NK-92 (cell line): Measurements from ENCODE around the gene HSCB.
"Not testable (repeated sequence)": the region's sequence is repeated elsewhere in the genome, so short reads cannot be mapped to it uniquely, and the experiment has no call there.

ENCODE experiments used
- DNase-seq: peaks from one replicate; lab custom pipeline; 2025; ENCODE audit not compliant: unreplicated experiment; lab: John Stamatoyannopoulos, UW

Gene HSCB

DNA sequence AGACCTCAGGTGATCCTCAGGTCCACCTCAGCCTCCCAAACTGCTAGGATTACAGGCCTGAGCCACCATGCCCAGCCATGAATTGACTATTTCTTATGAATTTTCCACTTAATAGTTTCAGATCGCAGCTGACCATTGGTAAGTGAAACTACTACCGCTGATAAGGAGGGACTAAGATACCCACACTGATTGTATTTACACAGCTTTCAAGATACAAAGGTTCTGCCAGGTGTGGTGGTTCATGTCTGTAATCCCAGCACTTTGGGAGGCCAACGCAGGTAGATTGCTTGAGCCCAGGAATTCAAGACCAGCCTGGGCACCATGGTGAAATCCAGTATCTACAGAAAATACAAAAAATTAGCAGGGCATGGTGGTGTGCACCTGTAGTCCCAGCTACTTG lies 4.1 kb upstream of the HSCB start:
- DNase-seq: no peak

DNA sequence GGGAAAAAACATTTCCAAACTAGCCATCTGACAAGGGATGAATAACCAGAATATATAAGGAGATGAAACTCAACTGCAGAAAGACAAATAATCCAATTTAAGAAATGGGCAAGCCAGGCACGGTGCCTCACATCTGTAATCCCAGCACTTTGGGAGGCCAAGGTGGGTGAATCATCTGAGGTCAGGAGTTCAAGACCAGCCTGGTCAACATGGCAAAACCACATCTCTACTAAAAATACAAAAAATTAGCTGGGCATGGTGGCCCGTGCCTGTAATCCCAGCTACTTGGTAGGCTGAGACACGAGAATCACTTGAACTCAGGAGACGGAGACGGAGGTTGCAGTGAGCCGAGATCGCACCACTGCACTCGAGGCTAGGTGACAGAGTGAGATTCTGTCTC lies 3.0 kb upstream of the HSCB start:
- not testable (repeated sequence) for DNase-seq

GRCh38 chr22:28741200-28741784 lies 547 bp upstream of the HSCB start:
- no peak for DNase-seq

DNA sequence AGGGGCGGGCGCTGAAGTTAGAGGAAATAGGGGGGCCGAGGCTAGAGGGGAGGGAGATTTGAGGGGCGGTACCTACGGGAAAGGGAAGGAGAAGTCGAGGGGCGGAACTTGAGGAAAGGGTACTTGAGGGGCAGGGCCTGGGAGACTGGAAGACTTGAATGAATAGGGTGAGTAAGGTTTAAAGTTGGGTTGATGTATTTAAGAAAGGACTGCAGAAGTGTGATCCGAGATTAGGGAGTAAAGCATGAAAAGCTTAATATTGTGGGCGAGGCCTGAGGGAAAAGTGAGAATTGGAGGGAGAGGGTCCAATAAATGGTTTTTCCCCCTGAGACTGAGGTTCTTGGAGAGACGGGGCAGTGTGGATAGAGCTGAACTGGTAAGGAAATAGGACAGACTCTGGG lies 723 bp downstream of the HSCB start:
- DNase-seq: no peak

- DNase-seq: no peak
Measured at GRCh38 chr22:28743852-28744251, 2.0 kb downstream of the HSCB start.

DNA sequence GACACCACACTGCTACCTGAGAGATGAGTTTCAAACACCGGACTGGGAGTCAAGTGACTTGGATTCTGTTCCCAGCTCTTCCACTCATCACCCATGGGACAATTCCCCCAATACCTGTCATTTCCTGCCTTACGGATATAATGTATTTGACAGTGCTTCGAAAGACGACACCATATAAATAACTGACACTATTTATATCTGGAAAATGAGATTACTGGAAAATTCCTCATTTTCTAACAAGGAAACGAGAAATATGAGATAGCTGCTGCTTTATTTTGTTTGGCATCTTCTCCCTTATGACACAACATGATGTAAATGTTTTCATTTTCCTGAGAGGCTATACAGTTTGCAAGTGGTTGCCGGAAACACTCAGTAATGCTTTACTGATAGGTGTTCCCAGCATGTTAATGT lies 8.6 kb downstream of the HSCB start:
- DNase-seq: no peak

GRCh38 chr22:28754512-28754911 lies 12.7 kb downstream of the HSCB start:
- DNase-seq: not testable (repeated sequence)

GRCh38 chr22:28759861-28760560 lies 18.2 kb downstream of the HSCB start:
- no peak for DNase-seq

DNA sequence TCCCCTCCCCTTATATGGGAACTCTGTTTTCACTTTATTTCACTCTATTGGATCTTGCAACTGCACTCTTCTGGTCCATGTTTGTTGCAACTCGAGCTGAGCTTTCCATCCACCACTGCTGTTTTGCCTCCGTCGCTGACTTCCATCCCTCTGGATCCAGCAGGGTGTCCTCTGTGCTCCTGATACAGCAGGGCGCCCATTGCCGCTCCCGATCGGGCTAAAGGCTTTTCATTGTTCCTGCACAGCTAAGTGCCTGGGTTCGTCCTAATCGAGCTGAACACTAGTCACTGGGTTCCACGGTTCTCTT lies 19.6 kb downstream of the HSCB start:
- DNase-seq: no peak

- not testable (repeated sequence) for DNase-seq
Measured at GRCh38 chr22:28762000-28762399, 20.2 kb downstream of the HSCB start.

GRCh38 chr22:28766628-28767027 lies 24.8 kb downstream of the HSCB start:
- no peak for DNase-seq

DNA sequence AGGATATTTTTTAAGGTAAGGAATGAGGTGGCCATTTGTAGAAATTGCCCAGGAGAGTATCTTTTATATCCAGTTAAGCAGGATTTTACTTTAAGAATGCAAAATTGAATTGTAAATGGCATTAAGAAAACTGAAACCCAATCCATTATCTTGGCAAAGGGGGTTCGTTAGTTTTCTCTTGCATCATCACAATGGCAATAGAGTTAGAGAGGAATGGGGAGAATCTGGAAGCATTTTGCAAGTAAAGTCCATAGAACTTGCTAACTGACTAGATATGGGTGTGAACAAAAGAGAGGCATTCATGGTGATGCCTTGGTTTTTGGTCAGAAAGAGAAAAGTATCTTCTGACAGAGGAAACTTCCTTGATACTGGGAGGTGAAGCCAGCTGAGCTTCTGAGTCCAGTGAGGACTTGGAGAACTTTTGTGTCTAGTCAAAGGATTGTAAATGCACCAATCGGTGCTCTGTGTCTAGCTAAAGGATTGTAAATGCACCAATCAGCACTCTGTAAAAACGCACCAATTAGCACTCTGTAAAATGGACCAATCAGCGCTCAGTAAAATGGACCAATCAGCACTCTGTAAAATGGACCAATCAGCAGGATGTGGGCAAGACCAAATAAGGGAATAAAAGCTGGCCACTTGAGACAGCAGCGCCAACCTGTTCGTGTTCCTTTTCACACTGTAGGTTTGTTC lies 27.0 kb downstream of the HSCB start:
- DNase-seq: no peak

GRCh38 chr22:28769394-28770085 lies 27.7 kb downstream of the HSCB start:
- no peak for DNase-seq

DNA sequence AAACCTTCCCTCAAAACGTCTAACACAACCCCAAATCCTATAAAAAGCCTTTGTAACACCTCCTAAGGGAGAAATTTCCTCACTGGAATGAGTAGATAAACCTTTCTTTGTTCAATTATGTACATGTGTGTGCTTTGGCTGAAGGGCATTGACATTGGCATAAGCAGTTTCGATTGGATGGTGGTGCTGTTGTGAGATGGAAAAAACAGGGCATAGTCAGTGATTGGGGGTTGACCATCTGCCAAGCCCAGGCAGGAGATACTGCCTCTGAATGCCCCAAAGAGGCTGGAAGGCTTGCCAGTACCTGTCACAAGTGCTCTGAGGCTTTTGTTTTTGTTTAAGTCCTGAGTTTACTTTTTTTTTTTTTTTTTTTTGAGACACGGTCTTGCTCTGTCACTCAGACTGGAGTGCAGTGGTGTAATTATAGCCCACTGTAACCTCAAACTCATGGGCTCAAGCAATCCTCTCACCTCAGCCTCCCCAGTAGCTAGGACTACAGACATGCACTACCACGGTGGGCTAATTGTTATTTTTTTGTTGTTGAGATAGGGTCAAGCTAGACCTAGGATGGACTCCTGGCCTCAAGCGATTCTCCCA lies 29.5 kb downstream of the HSCB start:
- DNase-seq: no peak

- DNase-seq: peak; percentile 59
Measured at GRCh38 chr22:28772633-28773460, 31.0 kb downstream of the HSCB start, which contains the start of gene CCDC117. Gene CCDC117, plus strand, starts transcription at chr22:28772695. Its CDS starts 155 bp downstream, at chr22:28772850.

DNA sequence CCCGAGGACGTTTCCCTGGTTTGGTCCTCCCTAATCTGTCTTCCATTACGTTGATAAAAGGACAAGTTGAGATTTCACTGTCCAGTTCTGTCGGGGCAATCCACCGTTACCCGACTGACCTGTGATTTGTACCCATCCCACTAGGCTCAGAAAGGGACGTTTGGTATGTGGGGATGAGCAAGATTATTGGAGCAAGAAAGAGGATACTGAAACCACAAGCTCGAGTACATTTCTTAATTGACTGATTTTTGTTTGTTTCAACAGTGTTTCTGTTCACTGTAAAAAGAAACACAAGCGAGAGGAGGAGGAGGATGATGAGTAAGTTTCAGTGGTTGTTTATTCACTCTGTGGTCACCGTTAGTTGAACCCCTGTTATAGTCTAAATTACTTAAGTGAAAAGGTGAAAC lies 31.6 kb downstream of the HSCB start:
- no peak for DNase-seq

DNA sequence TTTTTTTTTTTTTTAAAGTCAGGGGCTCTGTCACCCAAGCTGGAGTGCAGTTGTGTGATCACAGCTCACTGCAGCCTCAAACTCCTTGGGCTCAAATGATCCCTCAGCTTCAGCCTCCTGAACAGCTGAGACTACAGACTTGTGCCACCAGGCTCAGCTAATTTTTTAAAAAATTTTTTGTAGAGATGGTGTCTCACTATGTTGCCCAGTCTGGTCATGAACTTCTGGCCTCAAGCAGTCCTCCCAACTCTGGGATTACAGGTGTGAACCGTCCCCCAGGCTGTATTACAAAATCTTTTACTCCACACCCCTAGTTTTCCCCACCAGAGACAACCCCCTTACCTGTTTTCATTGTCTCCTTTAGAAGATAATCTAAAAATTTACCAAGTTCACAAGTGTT lies 32.5 kb downstream of the HSCB start:
- no peak for DNase-seq

GRCh38 chr22:28779833-28780232 lies 38.0 kb downstream of the HSCB start:
- no peak for DNase-seq

DNA sequence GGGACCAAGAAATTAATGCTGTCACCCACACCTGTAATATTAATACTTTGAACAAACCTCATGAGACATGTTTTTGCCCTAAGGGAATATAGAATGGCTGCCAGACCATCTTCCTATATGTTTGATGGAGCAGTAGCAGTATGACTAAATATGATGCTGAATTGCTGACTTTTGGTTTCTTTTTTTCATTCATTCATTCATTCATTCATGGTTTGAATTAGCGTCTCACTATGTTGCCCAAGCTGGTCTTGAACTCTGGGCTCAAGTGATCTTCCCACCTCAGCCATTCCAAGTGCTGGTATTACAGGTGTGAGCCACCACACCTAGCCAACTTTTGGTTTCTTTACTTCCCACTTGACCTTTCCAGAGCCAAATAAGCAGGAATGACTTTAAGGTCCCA lies 38.5 kb downstream of the HSCB start:
- no peak for DNase-seq

GRCh38 chr22:28783786-28784671 lies 42.2 kb downstream of the HSCB start:
- no peak for DNase-seq
